Activated naive CD4-positive, alpha-beta T cell treated with anti-CD3 and anti-CD28 coated beads, Interleukin-2, amount 50 U/mL, for 72 hours (primary cell): ENCODE results near the gene PRR20B. TPM values are rescaled to one million over a fixed set of nuclear protein-coding genes. Genes with fewer than 3 reads are reported as not detected.
"Not testable (repeated sequence)": the region's sequence is repeated elsewhere in the genome, so short reads cannot be mapped to it uniquely, and the experiment has no call there.

Source experiments
- ATAC-seq, 2 donors: fragments of 150-1000 bp; cut with Tn5 transposase; 2 replicates each; pipeline ENCODE4 v1.10.0; 2021; ENCODE audit warnings: mild to moderate bottlenecking in 2 of 2, moderate library complexity in 2 of 2
- DNase-seq, 2 donors: peaks; one replicate each; pipeline ENCODE4 v3.0.0; 2021 to 2022; ENCODE audit warnings: low spot score in 2 of 2
- H3K27ac Mint-ChIP-seq, 2 donors: one replicate each; pipeline ENCODE4 v1.8.0; 2022; ENCODE audit warnings: mild to moderate bottlenecking in 2 of 2, mixed read lengths in 2 of 2
- H3K36me3 Mint-ChIP-seq, 2 donors: one replicate each; pipeline ENCODE4 v1.8.0; 2022; ENCODE audit warnings: mixed read lengths in 2 of 2
- H3K9me3 Mint-ChIP-seq, 2 donors: one replicate each; pipeline ENCODE4 v1.8.0; 2022; ENCODE audit warnings: mixed read lengths in 2 of 2
- total RNA-seq, 2 donors: library from RNA; stranded (reverse); gene quantifications; one replicate each; pipeline ENCODE4 v1.2.3, GENCODE V29; 2022

The PRR20B gene
- total RNA-seq = not detected

DNA sequence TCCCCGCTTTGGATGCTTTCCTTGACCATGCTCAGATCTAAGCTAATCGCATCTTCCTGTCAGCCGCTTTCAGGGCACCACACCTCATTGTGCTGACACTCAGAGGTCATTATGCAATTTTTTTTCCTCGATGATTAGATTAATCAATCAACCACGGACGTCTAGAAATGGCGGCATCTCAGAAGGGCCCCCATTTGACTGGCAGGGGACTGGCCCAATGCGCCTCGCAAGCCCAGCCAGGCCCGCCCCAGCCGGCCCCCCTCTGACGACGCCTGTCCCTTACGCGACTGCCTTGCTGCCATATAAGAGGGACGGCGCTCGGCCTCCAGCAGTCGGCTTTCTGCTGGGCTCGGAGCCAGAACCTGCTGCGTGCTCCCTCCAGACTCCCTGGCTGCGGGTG, at the start of gene PRR20B:
TSS of gene PRR20B (plus strand) at position 301 of the 400 bp plus-strand sequence. CDS start 387 bp downstream, outside the sequence.
- H3K9me3 Mint-ChIP-seq, ATAC-seq, H3K36me3 Mint-ChIP-seq, DNase-seq, H3K27ac Mint-ChIP-seq: not testable (repeated sequence)

GRCh38 chr13:57114945-57115344, 32.3 kb upstream of the PRR20B start:
- Mint-ChIP-seq H3K9me3 (peaks cover 28 to 43% of the 10 kb centered on the region in 2 donors), H3K36me3 (no peaks in the 10 kb centered on the region)

GRCh38 chr13:57123681-57124080, 23.6 kb upstream of the PRR20B start:
- H3K36me3 Mint-ChIP-seq = no peaks in the 10 kb centered on the region
- ATAC-seq = no peak
- DNase-seq = no peak
- H3K27ac Mint-ChIP-seq = no peak overlapping the region
- H3K9me3 Mint-ChIP-seq = peaks cover 2 to 5% of the 10 kb centered on the region in 2 donors

More at GRCh38 chr13:57114945-57115344, 32.3 kb upstream of the PRR20B start:
- no peak overlapping the region for H3K27ac Mint-ChIP-seq
- no peak for ATAC-seq
- no peak for DNase-seq

GRCh38 chr13:57128909-57129308, 18.4 kb upstream of the PRR20B start:
- no peak for ATAC-seq
- no peak for DNase-seq
- Mint-ChIP-seq H3K27ac (no peak overlapping the region), H3K36me3 (no peaks in the 10 kb centered on the region), H3K9me3 (peaks cover 8 to 14% of the 10 kb centered on the region in 2 donors)

- Mint-ChIP-seq H3K36me3 (no peaks in the 10 kb centered on the region), H3K9me3 (peaks cover 9 to 11% of the 10 kb centered on the region in 2 donors), H3K27ac (no peak overlapping the region)
- DNase-seq = no peak
- ATAC-seq = no peak
These were observed 11.2 kb upstream of the PRR20B start for GRCh38 chr13:57136093-57136492.

- no peak for ATAC-seq
- DNase-seq = no peak
- Mint-ChIP-seq H3K9me3 (peaks cover 4 to 5% of the 10 kb centered on the region in 2 donors), H3K27ac (no peak overlapping the region), H3K36me3 (no peaks in the 10 kb centered on the region)
These were observed 9.7 kb upstream of the PRR20B start for GRCh38 chr13:57137585-57137984.

DNA sequence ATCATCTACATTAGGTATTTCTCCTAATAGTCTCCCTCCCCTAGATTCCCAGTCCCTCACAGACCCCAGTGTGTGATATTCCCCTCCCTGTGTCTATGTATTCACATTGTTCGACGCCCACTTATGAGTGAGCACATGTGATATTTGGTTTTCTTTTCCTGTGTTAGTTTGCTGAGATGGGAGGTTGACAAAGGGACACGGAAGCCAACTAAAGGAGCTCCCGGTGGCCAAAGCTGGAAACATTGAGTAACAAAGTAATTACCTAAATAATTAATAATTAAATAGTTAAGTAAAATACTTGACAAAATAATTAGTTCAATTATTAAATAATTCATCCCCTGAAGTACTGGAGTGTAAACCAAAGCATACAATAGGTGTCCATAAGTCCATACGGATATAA, 8.3 kb upstream of the PRR20B start:
- Mint-ChIP-seq H3K27ac (no peak overlapping the region), H3K9me3 (peaks cover 0 to 4% of the 10 kb centered on the region in 2 donors), H3K36me3 (no peaks in the 10 kb centered on the region)
- DNase-seq (no peak), ATAC-seq (no peak)

- not testable (repeated sequence) for H3K27ac Mint-ChIP-seq, DNase-seq, H3K9me3 Mint-ChIP-seq, ATAC-seq, H3K36me3 Mint-ChIP-seq
These were observed 7.5 kb upstream of the PRR20B start for GRCh38 chr13:57139781-57140180.

GRCh38 chr13:57140235-57140968, 6.9 kb upstream of the PRR20B start, which contains the start of gene PRR20A:
PRR20A (plus strand) TSS chr13:57140918; CDS start chr13:57141305, 387 bp downstream.
- not testable (repeated sequence) for H3K36me3 Mint-ChIP-seq, DNase-seq, ATAC-seq, H3K9me3 Mint-ChIP-seq, H3K27ac Mint-ChIP-seq

DNA sequence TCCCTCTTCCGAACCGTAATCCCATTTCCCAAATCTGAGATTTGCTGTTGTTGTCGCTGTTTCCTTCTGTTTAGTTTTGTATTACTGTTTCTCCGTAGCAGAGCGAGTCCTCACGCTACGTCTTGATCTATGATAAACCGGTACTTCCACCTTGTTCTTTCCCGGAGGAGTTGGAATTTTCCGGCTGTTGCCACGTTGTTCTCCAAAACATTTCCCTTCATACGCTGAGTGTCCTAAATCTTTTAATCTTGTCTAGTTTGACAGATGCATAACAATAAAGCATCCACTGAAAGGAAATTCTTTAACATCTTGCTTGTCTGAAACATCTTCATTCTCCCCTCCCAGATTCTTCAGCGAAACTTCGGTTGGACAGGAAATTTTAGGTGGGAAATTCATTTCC, 818 bp downstream of the PRR20B start:
- not testable (repeated sequence) for DNase-seq, ATAC-seq, H3K36me3 Mint-ChIP-seq

DNA sequence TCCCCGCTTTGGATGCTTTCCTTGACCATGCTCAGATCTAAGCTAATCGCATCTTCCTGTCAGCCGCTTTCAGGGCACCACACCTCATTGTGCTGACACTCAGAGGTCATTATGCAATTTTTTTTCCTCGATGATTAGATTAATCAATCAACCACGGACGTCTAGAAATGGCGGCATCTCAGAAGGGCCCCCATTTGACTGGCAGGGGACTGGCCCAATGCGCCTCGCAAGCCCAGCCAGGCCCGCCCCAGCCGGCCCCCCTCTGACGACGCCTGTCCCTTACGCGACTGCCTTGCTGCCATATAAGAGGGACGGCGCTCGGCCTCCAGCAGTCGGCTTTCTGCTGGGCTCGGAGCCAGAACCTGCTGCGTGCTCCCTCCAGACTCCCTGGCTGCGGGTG, 6.5 kb downstream of the PRR20B start, which contains the start of gene PRR20C:
TSS of gene PRR20C (plus strand) at position 301 of the 400 bp plus-strand sequence. CDS start 387 bp downstream, outside the sequence.
- not testable (repeated sequence) for DNase-seq, ATAC-seq, H3K36me3 Mint-ChIP-seq, H3K9me3 Mint-ChIP-seq, H3K27ac Mint-ChIP-seq

More for the DNA sequence above, 818 bp downstream of the PRR20B start:
- H3K9me3 Mint-ChIP-seq, H3K27ac Mint-ChIP-seq: not testable (repeated sequence)

DNA sequence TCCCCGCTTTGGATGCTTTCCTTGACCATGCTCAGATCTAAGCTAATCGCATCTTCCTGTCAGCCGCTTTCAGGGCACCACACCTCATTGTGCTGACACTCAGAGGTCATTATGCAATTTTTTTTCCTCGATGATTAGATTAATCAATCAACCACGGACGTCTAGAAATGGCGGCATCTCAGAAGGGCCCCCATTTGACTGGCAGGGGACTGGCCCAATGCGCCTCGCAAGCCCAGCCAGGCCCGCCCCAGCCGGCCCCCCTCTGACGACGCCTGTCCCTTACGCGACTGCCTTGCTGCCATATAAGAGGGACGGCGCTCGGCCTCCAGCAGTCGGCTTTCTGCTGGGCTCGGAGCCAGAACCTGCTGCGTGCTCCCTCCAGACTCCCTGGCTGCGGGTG, 13.0 kb downstream of the PRR20B start, which contains the start of gene PRR20D:
TSS of gene PRR20D (plus strand) at position 301 of the 400 bp plus-strand sequence. CDS start 387 bp downstream, outside the sequence.
- not testable (repeated sequence) for H3K27ac Mint-ChIP-seq, H3K36me3 Mint-ChIP-seq, ATAC-seq, H3K9me3 Mint-ChIP-seq, DNase-seq

DNA sequence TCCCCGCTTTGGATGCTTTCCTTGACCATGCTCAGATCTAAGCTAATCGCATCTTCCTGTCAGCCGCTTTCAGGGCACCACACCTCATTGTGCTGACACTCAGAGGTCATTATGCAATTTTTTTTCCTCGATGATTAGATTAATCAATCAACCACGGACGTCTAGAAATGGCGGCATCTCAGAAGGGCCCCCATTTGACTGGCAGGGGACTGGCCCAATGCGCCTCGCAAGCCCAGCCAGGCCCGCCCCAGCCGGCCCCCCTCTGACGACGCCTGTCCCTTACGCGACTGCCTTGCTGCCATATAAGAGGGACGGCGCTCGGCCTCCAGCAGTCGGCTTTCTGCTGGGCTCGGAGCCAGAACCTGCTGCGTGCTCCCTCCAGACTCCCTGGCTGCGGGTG, 19.6 kb downstream of the PRR20B start, which contains the start of gene PRR20E:
TSS of gene PRR20E (plus strand) at position 301 of the 400 bp plus-strand sequence. CDS start 387 bp downstream, outside the sequence.
- ATAC-seq, H3K36me3 Mint-ChIP-seq, H3K9me3 Mint-ChIP-seq, DNase-seq, H3K27ac Mint-ChIP-seq: not testable (repeated sequence)

GRCh38 chr13:57191667-57192066, 44.4 kb downstream of the PRR20B start:
- ATAC-seq = no peak
- Mint-ChIP-seq H3K9me3 (peaks cover 0 to 3% of the 10 kb centered on the region in 2 donors), H3K36me3 (no peaks in the 10 kb centered on the region), H3K27ac (no peak overlapping the region)
- no peak for DNase-seq
